Middle frontal gyrus (tissue), 1 donor: ENCODE data around the gene NCF1.
"Not testable (repeated sequence)": the region's sequence is repeated elsewhere in the genome, so short reads cannot be mapped to it uniquely, and the experiment has no call there.

ENCODE experiments used
- DNase-seq: peaks from one replicate; pipeline ENCODE4 v3.0.0-alpha.2; 2015; ENCODE audit warnings: low spot score; ENCODE audit errors: extremely low spot score

NCF1 gene

DNA sequence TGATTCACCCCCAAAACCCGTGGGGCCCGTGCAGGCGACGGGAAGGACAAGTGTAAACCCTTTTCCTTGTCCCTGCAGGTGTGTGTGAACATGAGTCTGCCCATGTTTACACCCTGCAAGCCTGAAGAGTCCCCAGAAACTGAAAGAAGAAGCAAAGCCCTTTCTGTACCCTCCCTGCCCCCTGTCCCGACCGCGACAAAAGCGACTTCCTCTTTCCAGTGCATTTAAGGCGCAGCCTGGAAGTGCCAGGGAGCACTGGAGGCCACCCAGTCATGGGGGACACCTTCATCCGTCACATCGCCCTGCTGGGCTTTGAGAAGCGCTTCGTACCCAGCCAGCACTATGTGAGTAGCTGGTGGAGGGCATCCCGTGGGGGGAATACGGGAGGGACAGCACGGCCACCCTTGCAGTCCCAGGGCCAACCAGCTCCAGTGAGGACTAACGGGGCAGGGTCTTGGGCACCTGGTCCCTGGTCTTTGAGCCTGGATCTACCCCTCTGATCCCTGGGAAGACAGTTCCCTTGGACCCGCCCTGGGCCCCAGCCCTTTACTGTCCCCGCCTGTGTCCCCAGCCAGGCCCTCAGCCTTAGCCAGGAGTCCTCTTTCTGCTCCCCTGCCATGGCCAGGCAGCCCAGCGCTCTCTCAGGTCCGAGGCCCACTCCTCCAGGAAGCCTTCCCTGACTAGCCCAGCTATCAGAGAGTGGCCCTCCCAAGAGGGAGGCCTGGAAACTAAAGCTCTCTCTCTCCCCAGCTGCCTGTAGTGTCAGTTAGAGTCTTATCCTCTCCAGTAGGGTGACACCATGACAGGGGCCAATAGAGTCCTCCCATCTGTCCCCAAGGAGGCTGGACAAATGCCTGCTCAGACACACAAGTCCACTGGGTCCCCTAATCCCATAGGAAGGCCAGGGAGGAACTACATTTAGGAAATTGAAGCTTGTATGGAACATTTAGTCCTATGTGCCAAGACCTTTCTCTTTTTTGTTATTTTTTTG, at the start of gene NCF1:
Gene NCF1, plus strand, starts transcription at position 252 of the 991 bp plus-strand sequence. Its CDS starts 21 bp downstream, at position 273.
- DNase-seq, result not testable (repeated sequence)

DNA sequence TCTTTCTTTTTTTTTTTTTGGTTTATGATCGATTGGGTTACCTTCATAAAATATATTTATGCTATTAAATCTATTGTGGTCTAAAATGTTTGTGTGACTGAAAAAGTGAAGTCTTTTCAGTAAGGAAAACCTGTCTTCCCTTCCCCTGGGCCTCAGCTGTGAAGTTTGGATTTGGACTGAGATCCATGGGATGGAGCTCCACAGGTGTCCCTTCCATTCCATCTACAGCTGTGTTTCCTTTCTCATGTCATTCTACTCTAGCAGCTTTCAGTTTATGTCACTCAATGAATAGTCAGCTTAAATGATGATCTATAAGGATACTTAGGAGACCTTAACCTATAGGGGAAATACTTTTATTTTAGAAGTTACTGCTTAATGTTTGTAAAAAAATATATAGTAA, 48.0 kb upstream of the NCF1 start:
- no peak for DNase-seq

DNA sequence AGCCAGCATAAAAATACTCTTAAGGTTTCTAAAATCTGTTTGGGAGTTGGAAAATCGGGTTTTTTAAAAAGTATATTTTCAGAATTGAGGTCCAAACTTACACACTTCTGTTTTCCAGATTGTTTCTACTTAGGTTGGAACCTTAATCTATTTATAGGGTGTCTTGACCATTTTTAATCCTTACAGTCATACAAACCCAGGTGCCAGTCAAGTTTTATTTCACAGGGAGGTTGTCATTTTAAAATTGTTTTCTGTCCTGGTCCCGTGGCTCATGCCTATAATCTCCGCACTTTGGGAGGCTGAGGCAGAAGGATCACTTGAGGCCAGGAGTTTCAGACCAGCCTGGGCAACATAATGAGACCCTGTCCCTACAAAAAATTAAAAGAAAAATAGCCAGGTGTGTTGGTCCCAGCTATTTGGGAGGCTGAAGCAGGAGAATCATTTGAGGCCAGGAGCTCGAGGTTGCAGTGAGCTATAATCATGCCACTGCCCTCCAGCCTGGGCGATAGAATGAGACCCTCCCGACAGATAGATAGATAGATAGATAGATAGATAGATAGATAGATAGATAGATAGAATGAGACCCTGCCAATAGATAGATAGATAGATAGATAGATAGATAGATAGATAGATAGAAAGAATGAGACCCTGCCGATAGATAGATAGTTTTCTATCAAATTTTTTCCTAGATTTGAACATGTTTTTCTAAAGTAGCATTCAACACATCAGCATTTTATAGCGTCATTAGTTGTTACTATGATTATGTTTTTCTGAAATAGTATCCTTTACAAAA, 47.3 kb upstream of the NCF1 start:
- no peak for DNase-seq

DNA sequence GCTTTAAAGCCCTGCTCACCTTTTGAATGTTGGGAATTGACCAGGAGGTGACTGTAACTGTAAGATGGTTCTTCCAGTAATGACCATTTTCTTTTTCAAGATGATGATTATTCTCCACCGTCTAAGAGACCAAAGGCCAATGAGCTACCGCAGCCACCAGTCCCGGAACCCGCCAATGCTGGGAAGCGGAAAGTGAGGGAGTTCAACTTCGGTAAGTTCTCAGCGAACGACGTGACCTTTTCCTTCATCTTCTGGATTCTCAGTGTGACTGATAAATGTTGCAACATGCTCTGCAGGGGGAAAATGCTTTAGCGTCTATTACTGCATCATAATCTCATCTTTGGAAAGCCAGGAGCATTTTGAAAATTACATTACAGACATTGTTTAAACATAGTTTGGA, 45.1 kb upstream of the NCF1 start:
- not testable (repeated sequence) for DNase-seq

DNA sequence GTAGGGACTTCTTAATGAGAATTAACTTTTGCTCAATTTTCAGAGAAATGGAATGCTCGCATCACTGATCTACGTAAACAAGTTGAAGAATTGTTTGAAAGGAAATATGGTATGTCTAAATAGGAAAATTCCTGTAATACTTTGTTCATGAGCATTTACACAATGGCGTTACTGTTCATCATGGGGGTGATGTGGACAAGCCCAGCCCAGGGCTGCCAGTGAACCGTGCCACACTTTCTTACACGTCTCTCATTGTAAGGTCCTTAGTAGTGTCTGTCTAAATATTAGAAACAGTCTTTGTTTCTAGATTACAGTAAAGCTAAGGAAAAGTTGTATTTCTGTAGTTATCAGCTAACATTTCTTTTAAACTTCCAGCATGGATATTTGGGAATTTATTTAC, 43.6 kb upstream of the NCF1 start:
- DNase-seq, result not testable (repeated sequence)

DNA sequence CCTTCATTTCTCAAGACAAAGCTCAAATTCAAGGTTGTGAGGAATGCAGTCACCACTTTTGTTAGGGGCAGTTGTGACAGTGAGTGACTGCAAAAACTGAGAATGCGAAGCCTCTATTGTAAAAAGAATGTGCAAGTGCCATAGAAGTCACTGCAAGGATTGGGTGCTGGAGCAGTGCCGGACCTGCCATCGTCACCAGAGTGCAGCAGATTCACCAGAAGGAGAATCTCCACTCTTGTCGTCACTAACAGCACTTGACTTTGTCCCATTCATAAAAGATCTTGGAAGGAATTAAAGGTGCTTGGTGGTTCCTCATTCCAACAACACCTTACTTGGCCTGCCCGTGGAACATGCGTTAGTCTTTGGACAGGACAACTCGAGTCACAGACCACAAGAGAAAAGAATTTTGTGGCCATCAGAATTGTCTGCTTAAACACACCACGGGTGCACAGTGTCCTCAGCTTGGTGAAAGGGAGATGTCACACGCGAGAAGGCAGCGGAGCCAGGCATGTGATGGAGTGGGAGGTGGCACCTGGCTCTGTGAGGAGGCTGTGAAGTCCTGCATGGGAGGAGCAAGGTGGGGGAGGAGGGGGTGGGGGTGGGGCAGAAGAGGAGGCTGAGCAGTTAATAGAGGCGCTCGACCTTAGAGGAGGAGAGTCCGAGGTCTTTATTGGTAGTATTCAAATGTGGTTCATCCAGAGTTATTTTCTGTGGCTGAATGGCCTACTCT, 33.7 kb upstream of the NCF1 start:
- not testable (repeated sequence) for DNase-seq

- DNase-seq, result not testable (repeated sequence)
Measured at GRCh38 chr7:74743936-74744557, 29.8 kb upstream of the NCF1 start.

GRCh38 chr7:74753921-74754482, 19.8 kb upstream of the NCF1 start:
- not testable (repeated sequence) for DNase-seq

DNA sequence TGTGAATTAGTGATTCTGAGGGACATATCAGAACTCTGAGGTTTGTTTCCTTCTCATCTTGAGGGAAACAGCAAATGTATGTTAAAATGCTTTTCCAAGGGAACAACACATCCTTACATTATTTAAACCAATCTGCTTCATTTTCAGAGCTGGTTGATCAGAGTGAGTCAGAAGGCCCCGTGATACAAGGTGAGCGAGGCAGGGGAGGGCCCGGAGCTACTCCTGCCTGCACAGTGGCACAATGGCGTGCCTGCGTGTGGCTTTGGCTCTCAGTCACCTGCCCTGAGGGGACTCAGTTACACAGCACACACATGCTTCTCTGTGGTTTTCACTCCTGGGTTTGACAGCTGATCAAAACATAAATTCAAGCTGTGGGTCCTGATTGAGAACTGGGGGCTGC, 17.1 kb upstream of the NCF1 start:
- not testable (repeated sequence) for DNase-seq

DNA sequence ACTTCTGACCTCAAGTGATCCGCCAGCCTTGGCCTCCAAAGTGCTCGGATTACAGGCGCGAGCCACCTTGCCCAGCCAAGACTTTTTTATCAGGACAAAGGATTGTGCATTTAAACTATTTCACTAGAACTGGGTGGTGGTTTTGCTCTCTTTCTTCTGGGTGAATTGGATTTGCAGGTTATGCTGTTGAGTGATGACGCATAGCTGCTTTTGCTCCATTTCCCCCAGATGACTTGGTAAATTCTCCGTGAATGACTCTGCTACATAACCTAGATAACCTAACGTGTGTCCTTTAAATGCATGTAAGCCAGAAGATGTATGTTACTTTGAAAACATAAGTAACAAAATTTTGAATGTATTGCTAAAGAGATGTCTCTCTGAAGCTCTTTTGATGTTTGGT, 15.5 kb upstream of the NCF1 start:
- DNase-seq, result not testable (repeated sequence)

DNA sequence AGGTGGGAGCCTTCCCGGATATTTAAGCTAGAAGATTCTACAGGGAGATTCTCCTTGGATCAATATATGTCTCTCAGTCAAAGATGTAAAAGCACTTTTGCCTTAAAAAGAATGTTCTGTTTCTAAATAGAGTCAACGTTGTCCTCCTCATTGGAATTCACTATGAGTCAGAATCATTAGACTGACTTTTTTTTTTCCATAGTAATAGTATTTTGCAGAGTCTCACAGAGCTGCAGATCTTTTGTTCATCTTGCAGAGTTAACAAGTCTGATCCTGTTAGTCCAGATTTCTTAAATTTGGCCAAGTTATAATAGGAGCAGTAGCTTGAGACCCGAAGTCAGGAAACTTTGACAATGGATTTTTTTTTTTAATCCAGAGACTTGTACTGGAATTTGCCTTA, 14.8 kb upstream of the NCF1 start:
- not testable (repeated sequence) for DNase-seq

DNA sequence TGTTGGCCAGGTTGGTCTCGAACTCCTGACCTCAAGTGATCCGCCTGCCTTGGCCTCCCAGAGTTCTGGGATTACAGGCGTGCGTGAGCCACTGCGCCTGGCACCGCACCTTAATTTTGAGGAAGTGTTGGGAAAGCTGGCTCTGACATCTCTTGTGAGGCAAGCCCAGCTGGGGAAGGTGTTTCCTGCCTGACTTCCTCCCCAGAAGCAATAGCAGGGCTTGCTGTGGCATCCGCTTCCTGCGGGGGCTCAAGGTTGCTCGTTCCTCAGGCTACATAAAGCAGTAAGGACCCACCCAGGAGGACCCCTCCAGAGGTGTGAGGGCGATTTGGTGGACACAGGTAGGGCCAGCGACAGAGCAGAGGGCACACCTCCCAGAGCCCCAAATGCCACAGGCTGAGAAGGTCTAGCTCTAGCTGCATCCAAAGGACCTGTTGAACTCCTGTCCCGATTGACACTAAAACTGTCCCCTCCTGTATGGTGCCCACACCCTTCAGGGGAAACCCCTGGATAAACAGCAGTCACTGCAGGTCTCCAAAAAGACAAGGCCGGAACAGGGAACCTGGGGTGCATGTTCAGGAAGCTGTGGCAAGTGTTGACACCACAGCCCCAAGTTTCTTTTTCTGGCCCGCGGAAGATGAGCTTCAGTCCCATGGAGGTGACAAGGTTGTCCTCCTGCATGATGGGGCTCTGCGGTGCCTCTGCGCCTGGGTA, 8.4 kb upstream of the NCF1 start:
- DNase-seq, result not testable (repeated sequence)

GRCh38 chr7:74766509-74766908, 7.3 kb upstream of the NCF1 start:
- not testable (repeated sequence) for DNase-seq

DNA sequence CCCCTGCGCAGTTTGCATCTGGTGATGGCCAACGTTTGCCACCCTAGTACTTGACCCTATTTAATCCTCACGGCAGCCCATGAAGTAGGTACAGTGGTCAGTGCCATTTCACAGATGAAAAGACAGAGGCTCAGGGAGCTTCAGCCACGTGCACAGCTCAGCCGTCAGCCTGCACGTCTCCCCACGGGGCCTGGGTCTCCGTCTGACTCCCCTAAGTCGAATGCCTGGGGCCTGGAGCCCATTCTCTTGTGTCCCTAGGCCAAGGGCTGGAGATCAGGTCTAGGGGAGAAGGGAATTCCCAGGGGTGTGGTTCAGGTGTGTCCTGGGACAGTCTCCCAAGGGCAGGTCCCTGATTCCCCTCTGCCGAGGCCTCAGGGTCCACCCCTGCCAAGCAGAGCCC, 6.8 kb upstream of the NCF1 start:
- DNase-seq, result not testable (repeated sequence)

GRCh38 chr7:74770062-74770461, 3.7 kb upstream of the NCF1 start:
- DNase-seq, result not testable (repeated sequence)

- DNase-seq, result not testable (repeated sequence)
Measured at GRCh38 chr7:74772093-74772492, 1.7 kb upstream of the NCF1 start.

GRCh38 chr7:74775111-74775510, 1.3 kb downstream of the NCF1 start:
- DNase-seq, result not testable (repeated sequence)

GRCh38 chr7:74779053-74779452, 5.2 kb downstream of the NCF1 start:
- not testable (repeated sequence) for DNase-seq

DNA sequence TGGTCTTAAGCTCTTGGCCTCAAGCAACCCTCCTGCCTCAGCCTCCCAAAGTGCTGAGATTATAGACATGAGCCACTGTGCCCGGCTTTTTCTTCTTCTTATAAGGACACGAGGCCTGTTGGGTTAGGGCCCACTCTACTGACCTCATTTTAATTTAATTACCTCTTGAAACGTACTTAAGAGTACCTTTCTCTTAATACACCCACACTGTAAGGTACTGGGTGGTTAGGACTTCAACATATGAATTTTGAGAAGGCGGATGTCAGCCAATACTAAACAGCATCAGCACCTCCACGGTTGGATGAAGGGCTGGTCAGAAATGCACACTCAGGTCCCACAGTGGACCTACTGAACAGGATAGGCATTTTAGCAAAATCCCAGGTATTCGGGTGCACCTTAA, 7.9 kb downstream of the NCF1 start:
- not testable (repeated sequence) for DNase-seq

DNA sequence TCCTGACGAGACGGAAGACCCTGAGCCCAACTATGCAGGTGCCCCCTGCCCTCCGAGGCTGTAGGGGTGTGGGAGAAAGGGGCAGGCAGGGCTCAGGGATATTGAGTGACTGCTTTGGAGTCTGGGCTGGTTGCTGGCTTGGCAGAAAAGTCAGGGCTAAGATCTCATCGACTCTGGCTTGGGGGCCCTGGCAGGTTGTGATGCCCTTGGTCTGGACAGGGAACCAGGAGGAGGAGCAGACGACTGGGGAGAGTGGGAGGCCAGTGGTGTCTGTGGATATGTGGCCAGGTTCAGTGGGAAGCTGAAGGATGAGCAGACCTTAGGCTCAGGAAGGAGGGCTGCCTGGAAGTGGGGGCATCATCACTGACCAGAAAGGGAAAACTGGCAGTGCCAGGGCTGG, 9.8 kb downstream of the NCF1 start:
- DNase-seq, result not testable (repeated sequence)
